ENCODE data around the gene UFSP1. TPM values are rescaled to one million over a fixed set of nuclear protein-coding genes. Genes with fewer than 3 reads are reported as not detected.
A peak's percentile ranks its signal among the peaks of the same experiment; 100 is the strongest.

Gene UFSP1
- total RNA-seq, 3 donors from 2014 or later (not counting 1 experiment from before 2014, with no cell fraction given), result 1.0 to 1.9 (median 1.3) TPM

GRCh38 chr7:100885440-100886141 is 3.9 kb downstream of the UFSP1 start:
- Histone ChIP-seq H3K4me3 (ENCODE audit: low read length) (no peak overlapping the region), H3K9me3 (ENCODE audit: control insufficient read depth, insufficient read depth, low read length) (no peaks in the 10 kb centered on the region), H3K27me3 (ENCODE audit: control insufficient read depth, insufficient read depth, low read length) (no peaks in the 10 kb centered on the region), H3K27ac (ENCODE audit: low read length) (peak overlapping the region; percentile 34), H3K4me1 (ENCODE audit: control insufficient read depth, insufficient read depth, low read length) (peaks cover 41% of the 10 kb centered on the region), H3K36me3 (ENCODE audit: control insufficient read depth, insufficient read depth, low read length) (peaks cover 71% of the 10 kb centered on the region)
- Mint-ChIP-seq H3K9me3 (no peaks in the 10 kb centered on the region), H3K36me3 (no peaks in the 10 kb centered on the region), H3K4me1 (peaks cover 11 to 53% of the 10 kb centered on the region in 2 donors), H3K27ac (peak overlapping the region in 1 of 2 donors; percentile 22), H3K27me3 (ENCODE audit: low read depth in 2 of 2) (no peaks in the 10 kb centered on the region), H3K4me3 (no peak overlapping the region)
- TF ChIP-seq, protein P1, sequence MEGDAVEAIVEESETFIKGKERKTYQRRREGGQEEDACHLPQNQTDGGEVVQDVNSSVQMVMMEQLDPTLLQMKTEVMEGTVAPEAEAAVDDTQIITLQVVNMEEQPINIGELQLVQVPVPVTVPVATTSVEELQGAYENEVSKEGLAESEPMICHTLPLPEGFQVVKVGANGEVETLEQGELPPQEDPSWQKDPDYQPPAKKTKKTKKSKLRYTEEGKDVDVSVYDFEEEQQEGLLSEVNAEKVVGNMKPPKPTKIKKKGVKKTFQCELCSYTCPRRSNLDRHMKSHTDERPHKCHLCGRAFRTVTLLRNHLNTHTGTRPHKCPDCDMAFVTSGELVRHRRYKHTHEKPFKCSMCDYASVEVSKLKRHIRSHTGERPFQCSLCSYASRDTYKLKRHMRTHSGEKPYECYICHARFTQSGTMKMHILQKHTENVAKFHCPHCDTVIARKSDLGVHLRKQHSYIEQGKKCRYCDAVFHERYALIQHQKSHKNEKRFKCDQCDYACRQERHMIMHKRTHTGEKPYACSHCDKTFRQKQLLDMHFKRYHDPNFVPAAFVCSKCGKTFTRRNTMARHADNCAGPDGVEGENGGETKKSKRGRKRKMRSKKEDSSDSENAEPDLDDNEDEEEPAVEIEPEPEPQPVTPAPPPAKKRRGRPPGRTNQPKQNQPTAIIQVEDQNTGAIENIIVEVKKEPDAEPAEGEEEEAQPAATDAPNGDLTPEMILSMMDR (IDR thresholded peaks at IDR 0.05), result no peak
- WGBS (ENCODE audit: insufficient coverage), result 92% methylated on average over 22 of the region's 22 CpGs
- DNase-seq (no peak), ATAC-seq (no peak)
- intact Hi-C loops (cut with micrococcal nuclease), result no loop called here

- Histone ChIP-seq H3K4me3 (ENCODE audit: low read length) (no peak overlapping the region), H3K36me3 (ENCODE audit: control insufficient read depth, insufficient read depth, low read length) (peaks cover 73% of the 10 kb centered on the region), H3K27ac (ENCODE audit: low read length) (peak overlapping the region; percentile 34), H3K27me3 (ENCODE audit: control insufficient read depth, insufficient read depth, low read length) (no peaks in the 10 kb centered on the region), H3K4me1 (ENCODE audit: control insufficient read depth, insufficient read depth, low read length) (peaks cover 34% of the 10 kb centered on the region), H3K9me3 (ENCODE audit: control insufficient read depth, insufficient read depth, low read length) (no peaks in the 10 kb centered on the region)
- TF ChIP-seq, protein P1 (IDR thresholded peaks at IDR 0.05), result no peak
- Mint-ChIP-seq H3K27me3 (ENCODE audit: low read depth in 2 of 2) (no peaks in the 10 kb centered on the region), H3K27ac (peak overlapping the region in 1 of 2 donors; percentile 48), H3K9me3 (no peaks in the 10 kb centered on the region), H3K4me3 (no peak overlapping the region), H3K36me3 (no peaks in the 10 kb centered on the region), H3K4me1 (peaks cover 14 to 51% of the 10 kb centered on the region in 2 donors)
- peak in 1 of 2 donors; percentile 83 for DNase-seq
- intact Hi-C loops (cut with micrococcal nuclease), result no loop called here
- WGBS (ENCODE audit: insufficient coverage), result 92% methylated on average over 25 of the region's 29 CpGs
- peak in 2 of 3 donors; percentile 13 to 40 for ATAC-seq
Observed at GRCh38 chr7:100884736-100885439, 4.6 kb downstream of the UFSP1 start.

DNA sequence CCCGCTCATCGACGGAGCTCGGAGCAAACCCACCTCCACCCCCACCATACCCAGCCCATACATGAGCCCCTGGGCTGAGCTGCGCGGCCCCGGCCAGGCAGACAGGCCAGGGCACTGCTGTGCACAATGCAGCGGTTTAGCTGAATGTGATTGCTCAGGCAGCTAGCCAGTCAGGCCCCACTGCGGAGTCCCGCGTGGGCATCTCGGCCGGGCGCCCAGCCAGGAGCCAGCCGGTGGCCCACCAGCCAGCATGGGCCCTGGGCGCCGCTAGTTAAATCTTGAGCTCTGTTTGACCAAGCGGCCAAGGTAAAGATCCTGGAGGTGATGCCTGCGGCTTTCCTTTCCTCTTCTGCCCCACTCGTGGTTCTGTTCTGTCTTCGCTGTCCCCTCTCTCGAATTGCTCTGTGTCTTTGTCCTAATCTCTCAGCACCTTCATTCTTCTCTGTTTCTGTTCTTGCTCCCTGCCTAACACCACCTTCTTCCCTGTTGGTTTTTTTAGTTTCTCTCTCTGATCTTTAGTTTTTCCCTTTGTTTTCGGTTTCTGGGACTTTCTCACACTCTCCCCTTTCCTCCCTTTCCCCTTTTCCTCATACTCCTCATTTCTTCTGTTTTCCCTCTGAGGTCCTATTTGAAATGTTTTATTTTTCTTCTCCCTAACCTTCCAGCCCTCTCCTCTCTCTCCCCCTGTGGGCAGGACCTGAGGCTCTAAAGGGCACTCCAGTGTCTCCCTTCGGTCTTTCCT is 6.6 kb downstream of the UFSP1 start:
- Mint-ChIP-seq H3K9me3 (no peaks in the 10 kb centered on the region), H3K4me1 (peaks cover 32 to 46% of the 10 kb centered on the region in 2 donors), H3K27ac (no peak overlapping the region), H3K36me3 (no peaks in the 10 kb centered on the region), H3K4me3 (no peak overlapping the region), H3K27me3 (ENCODE audit: low read depth in 2 of 2) (no peaks in the 10 kb centered on the region)
- ATAC-seq, result no peak
- DNase-seq, result no peak
- Histone ChIP-seq H3K4me3 (ENCODE audit: low read length) (no peak overlapping the region), H3K27me3 (ENCODE audit: control insufficient read depth, insufficient read depth, low read length) (no peaks in the 10 kb centered on the region), H3K36me3 (ENCODE audit: control insufficient read depth, insufficient read depth, low read length) (peaks cover 79% of the 10 kb centered on the region), H3K4me1 (ENCODE audit: control insufficient read depth, insufficient read depth, low read length) (peaks cover 21% of the 10 kb centered on the region), H3K9me3 (ENCODE audit: control insufficient read depth, insufficient read depth, low read length) (no peaks in the 10 kb centered on the region), H3K27ac (ENCODE audit: low read length) (no peak overlapping the region)
- 97% methylated on average over 24 of the region's 24 CpGs for WGBS (ENCODE audit: insufficient coverage)
- intact Hi-C loops (cut with micrococcal nuclease), result no loop called here
- TF ChIP-seq, protein P1 (IDR thresholded peaks at IDR 0.05), result no peak
